ENCODE measurements around the gene AGO1.

The AGO1 gene

GRCh38 chr1:35915693-35916092 is 32.7 kb downstream of the AGO1 start:
- FAIRE-seq: no peak
- DNase-seq (ENCODE audit: insufficient read length, low spot score): no peak
- TF ChIP-seq POLR2A (IDR thresholded peaks at IDR 0.05; ENCODE audit: low read depth, low read length): no peak

- DNase-seq (ENCODE audit: insufficient read length, low spot score) (no peak), FAIRE-seq (no peak)
- no peak for TF ChIP-seq POLR2A (IDR thresholded peaks at IDR 0.05; ENCODE audit: low read depth, low read length)
Measured at GRCh38 chr1:35923791-35924221, 40.8 kb downstream of the AGO1 start.

GRCh38 chr1:35924838-35925237 is 41.8 kb downstream of the AGO1 start:
- no peak for TF ChIP-seq POLR2A (IDR thresholded peaks at IDR 0.05; ENCODE audit: low read depth, low read length)
- FAIRE-seq (no peak), DNase-seq (ENCODE audit: insufficient read length, low spot score) (no peak)

GRCh38 chr1:35925741-35926140 is 42.7 kb downstream of the AGO1 start:
- TF ChIP-seq POLR2A (IDR thresholded peaks at IDR 0.05; ENCODE audit: low read depth, low read length): no peak
- FAIRE-seq: no peak
- no peak for DNase-seq (ENCODE audit: insufficient read length, low spot score)

- no peak for DNase-seq (ENCODE audit: insufficient read length, low spot score)
- FAIRE-seq: no peak
- TF ChIP-seq POLR2A (IDR thresholded peaks at IDR 0.05; ENCODE audit: low read depth, low read length): no peak
Measured at GRCh38 chr1:35927472-35927871, 44.5 kb downstream of the AGO1 start.

- DNase-seq (ENCODE audit: insufficient read length, low spot score): peak; percentile 49
- peak; percentile 74 for FAIRE-seq
- TF ChIP-seq POLR2A (IDR thresholded peaks at IDR 0.05; ENCODE audit: low read depth, low read length): no peak
Measured at GRCh38 chr1:35929730-35930592, 47.0 kb downstream of the AGO1 start.

- peak; percentile 85 for TF ChIP-seq POLR2A (IDR thresholded peaks at IDR 0.05; ENCODE audit: low read depth, low read length)
- DNase-seq (ENCODE audit: insufficient read length, low spot score) (peak; percentile 84), FAIRE-seq (no peak)
Measured at GRCh38 chr1:35930593-35931445, 47.8 kb downstream of the AGO1 start, which contains the start of gene AGO3. AGO3 (plus strand) TSS chr1:35931105; CDS start chr1:35931427, 322 bp downstream.

- DNase-seq (ENCODE audit: insufficient read length, low spot score) (no peak), FAIRE-seq (peak; percentile 88)
- TF ChIP-seq POLR2A (IDR thresholded peaks at IDR 0.05; ENCODE audit: low read depth, low read length): no peak
Measured at GRCh38 chr1:35931446-35932157, 48.6 kb downstream of the AGO1 start.

GRCh38 chr1:35932158-35932636 is 49.2 kb downstream of the AGO1 start:
- DNase-seq (ENCODE audit: insufficient read length, low spot score): no peak
- FAIRE-seq: no peak

GRCh38 chr1:35932941-35933340 is 49.9 kb downstream of the AGO1 start:
- no peak for DNase-seq (ENCODE audit: insufficient read length, low spot score)
- no peak for FAIRE-seq
- no peak for TF ChIP-seq POLR2A (IDR thresholded peaks at IDR 0.05; ENCODE audit: low read depth, low read length)

More at GRCh38 chr1:35932158-35932636, 49.2 kb downstream of the AGO1 start:
- TF ChIP-seq POLR2A (IDR thresholded peaks at IDR 0.05; ENCODE audit: low read depth, low read length): no peak

GRCh38 chr1:35935442-35936388 is 52.7 kb downstream of the AGO1 start:
- no peak for DNase-seq (ENCODE audit: insufficient read length, low spot score)
- no peak for TF ChIP-seq POLR2A (IDR thresholded peaks at IDR 0.05; ENCODE audit: low read depth, low read length)
- no peak for FAIRE-seq

- no peak for TF ChIP-seq POLR2A (IDR thresholded peaks at IDR 0.05; ENCODE audit: low read depth, low read length)
- FAIRE-seq (no peak), DNase-seq (ENCODE audit: insufficient read length, low spot score) (no peak)
Measured at GRCh38 chr1:35936838-35937237, 53.8 kb downstream of the AGO1 start.
